HL-60 (cell line): ENCODE measurements around the gene TMEM131L.

Experiments used
- DNase-seq, 2 experiments: peaks; one replicate each; pipeline ENCODE4 v3.0.0-alpha.2; 2010 to 2020; ENCODE audit warnings: low read depth in 1 of 2, low spot score in 1 of 2
- H3K27ac ChIP-seq: fragments of 250-450 bp; sonication (Bioruptor Pico); replicated peaks from 2 replicates; pipeline ENCODE4 v1.5.1; 2020; ENCODE audit warnings: mild to moderate bottlenecking, moderate library complexity
- H3K27me3 ChIP-seq: fragments of 250-450 bp; sonication (Bioruptor Pico); 2 replicates; pipeline ENCODE4 v1.5.1; 2021; ENCODE audit warnings: mild to moderate bottlenecking, moderate library complexity; ENCODE audit not compliant: insufficient read depth, poor library complexity, severe bottlenecking
- H3K4me3 ChIP-seq: replicated peaks from 2 replicates; pipeline ENCODE4 v1.5.1; 2011; ENCODE audit warnings: mild to moderate bottlenecking, control low read depth, low read length; ENCODE audit not compliant: insufficient read depth
- CTCF ChIP-seq: IDR thresholded peaks from one replicate; pipeline ENCODE4 v1.5.1; 2011; ENCODE audit warnings: low read length, control low read depth, inconsistent platforms; ENCODE audit not compliant: insufficient read depth
- GABPA ChIP-seq: IDR thresholded peaks from 2 replicates; pipeline ENCODE4 v1.6.1; 2012; ENCODE audit warnings: low read depth
- POLR2AphosphoS5 ChIP-seq: IDR thresholded peaks from 2 replicates; pipeline ENCODE4 v1.6.1; 2012; ENCODE audit warnings: low read depth
- SPI1 ChIP-seq: IDR thresholded peaks from 2 replicates; pipeline ENCODE4 v1.6.1; 2012; ENCODE audit warnings: low read depth, mild to moderate bottlenecking, borderline replicate concordance
- TF ChIP-seq, protein P1 (sequence below): IDR thresholded peaks from 2 replicates; pipeline ENCODE4 v1.6.1; 2012; ENCODE audit warnings: low read depth; ENCODE audit not compliant: insufficient replicate concordance

Gene TMEM131L

GRCh38 chr4:153553155-153553818 lies 87.1 kb downstream of the TMEM131L start:
- H3K27ac ChIP-seq: no peak overlapping the region
- DNase-seq: no peak
- no peaks in the 10 kb centered on the region for H3K27me3 ChIP-seq
- no peak overlapping the region for H3K4me3 ChIP-seq
- TF ChIP-seq GABPA (no peak), POLR2AphosphoS5 (no peak), CTCF (no peak), SPI1 (no peak)
- TF ChIP-seq, protein P1, sequence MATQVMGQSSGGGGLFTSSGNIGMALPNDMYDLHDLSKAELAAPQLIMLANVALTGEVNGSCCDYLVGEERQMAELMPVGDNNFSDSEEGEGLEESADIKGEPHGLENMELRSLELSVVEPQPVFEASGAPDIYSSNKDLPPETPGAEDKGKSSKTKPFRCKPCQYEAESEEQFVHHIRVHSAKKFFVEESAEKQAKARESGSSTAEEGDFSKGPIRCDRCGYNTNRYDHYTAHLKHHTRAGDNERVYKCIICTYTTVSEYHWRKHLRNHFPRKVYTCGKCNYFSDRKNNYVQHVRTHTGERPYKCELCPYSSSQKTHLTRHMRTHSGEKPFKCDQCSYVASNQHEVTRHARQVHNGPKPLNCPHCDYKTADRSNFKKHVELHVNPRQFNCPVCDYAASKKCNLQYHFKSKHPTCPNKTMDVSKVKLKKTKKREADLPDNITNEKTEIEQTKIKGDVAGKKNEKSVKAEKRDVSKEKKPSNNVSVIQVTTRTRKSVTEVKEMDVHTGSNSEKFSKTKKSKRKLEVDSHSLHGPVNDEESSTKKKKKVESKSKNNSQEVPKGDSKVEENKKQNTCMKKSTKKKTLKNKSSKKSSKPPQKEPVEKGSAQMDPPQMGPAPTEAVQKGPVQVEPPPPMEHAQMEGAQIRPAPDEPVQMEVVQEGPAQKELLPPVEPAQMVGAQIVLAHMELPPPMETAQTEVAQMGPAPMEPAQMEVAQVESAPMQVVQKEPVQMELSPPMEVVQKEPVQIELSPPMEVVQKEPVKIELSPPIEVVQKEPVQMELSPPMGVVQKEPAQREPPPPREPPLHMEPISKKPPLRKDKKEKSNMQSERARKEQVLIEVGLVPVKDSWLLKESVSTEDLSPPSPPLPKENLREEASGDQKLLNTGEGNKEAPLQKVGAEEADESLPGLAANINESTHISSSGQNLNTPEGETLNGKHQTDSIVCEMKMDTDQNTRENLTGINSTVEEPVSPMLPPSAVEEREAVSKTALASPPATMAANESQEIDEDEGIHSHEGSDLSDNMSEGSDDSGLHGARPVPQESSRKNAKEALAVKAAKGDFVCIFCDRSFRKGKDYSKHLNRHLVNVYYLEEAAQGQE: no peak

GRCh38 chr4:153553819-153554170 lies 87.6 kb downstream of the TMEM131L start:
- no peak overlapping the region for H3K4me3 ChIP-seq
- TF ChIP-seq CTCF (no peak), POLR2AphosphoS5 (no peak), GABPA (no peak), SPI1 (no peak)
- TF ChIP-seq, protein P1: no peak
- no peaks in the 10 kb centered on the region for H3K27me3 ChIP-seq
- no peak for DNase-seq
- H3K27ac ChIP-seq: no peak overlapping the region

GRCh38 chr4:153555730-153556434 lies 89.7 kb downstream of the TMEM131L start:
- H3K4me3 ChIP-seq: no peak overlapping the region
- TF ChIP-seq CTCF (no peak), POLR2AphosphoS5 (no peak), SPI1 (no peak)
- H3K27me3 ChIP-seq: no peaks in the 10 kb centered on the region
- DNase-seq: no peak
- H3K27ac ChIP-seq: no peak overlapping the region
